HG02623 (cell line): Measurements from ENCODE around the gene ACSL4.
"Not testable (repeated sequence)": the region's sequence is repeated elsewhere in the genome, so short reads cannot be mapped to it uniquely, and the experiment has no call there.

Source experiments
- ATAC-seq: cut with Tn5 transposase; IDR thresholded peaks from one replicate; pipeline ENCODE4 v1.9.1; 2021; ENCODE audit warnings: moderate library complexity; ENCODE audit not compliant: unreplicated experiment

The ACSL4 gene

GRCh38 chrX:109732017-109732801 is 848 bp downstream of the ACSL4 start:
- ATAC-seq: peak; percentile 25

GRCh38 chrX:109728173-109728535 is 4.9 kb downstream of the ACSL4 start:
- ATAC-seq: no peak

GRCh38 chrX:109724971-109725370 is 8.1 kb downstream of the ACSL4 start:
- ATAC-seq: not testable (repeated sequence)

GRCh38 chrX:109720947-109721346 is 12.1 kb downstream of the ACSL4 start:
- no peak for ATAC-seq

GRCh38 chrX:109719264-109719663 is 13.8 kb downstream of the ACSL4 start:
- ATAC-seq: no peak

GRCh38 chrX:109716431-109717028 is 16.5 kb downstream of the ACSL4 start:
- ATAC-seq: no peak

- ATAC-seq: no peak
Observed at GRCh38 chrX:109714340-109714958, 18.6 kb downstream of the ACSL4 start.

GRCh38 chrX:109710181-109710580 is 22.9 kb downstream of the ACSL4 start:
- no peak for ATAC-seq

- peak; percentile 55 for ATAC-seq
Observed at GRCh38 chrX:109709129-109709631, 23.9 kb downstream of the ACSL4 start.

GRCh38 chrX:109707720-109708119 is 25.3 kb downstream of the ACSL4 start:
- no peak for ATAC-seq

GRCh38 chrX:109707319-109707718 is 25.7 kb downstream of the ACSL4 start:
- ATAC-seq: no peak

GRCh38 chrX:109704563-109704962 is 28.5 kb downstream of the ACSL4 start:
- ATAC-seq: peak; percentile 80

GRCh38 chrX:109697855-109698254 is 35.2 kb downstream of the ACSL4 start:
- ATAC-seq: no peak

GRCh38 chrX:109696146-109696740 is 36.8 kb downstream of the ACSL4 start:
- no peak for ATAC-seq

- ATAC-seq: no peak
Observed at GRCh38 chrX:109695637-109696036, 37.4 kb downstream of the ACSL4 start.

- ATAC-seq: no peak
Observed at GRCh38 chrX:109691752-109692151, 41.3 kb downstream of the ACSL4 start.

- ATAC-seq: no peak
Observed at GRCh38 chrX:109691277-109691676, 41.8 kb downstream of the ACSL4 start.

- ATAC-seq: no peak
Observed at GRCh38 chrX:109687903-109688302, 45.2 kb downstream of the ACSL4 start.

GRCh38 chrX:109685656-109686078 is 47.4 kb downstream of the ACSL4 start:
- no peak for ATAC-seq

GRCh38 chrX:109684136-109684535 is 48.9 kb downstream of the ACSL4 start:
- ATAC-seq: no peak

GRCh38 chrX:109681475-109682081 is 51.5 kb downstream of the ACSL4 start:
- no peak for ATAC-seq
